Midbrain (tissue), 1 donor: ENCODE data around the gene DUOX1.

ENCODE experiments used
- DNase-seq: peaks from one replicate; lab custom pipeline; 2025; lab: John Stamatoyannopoulos, UW

The DUOX1 gene

DNA sequence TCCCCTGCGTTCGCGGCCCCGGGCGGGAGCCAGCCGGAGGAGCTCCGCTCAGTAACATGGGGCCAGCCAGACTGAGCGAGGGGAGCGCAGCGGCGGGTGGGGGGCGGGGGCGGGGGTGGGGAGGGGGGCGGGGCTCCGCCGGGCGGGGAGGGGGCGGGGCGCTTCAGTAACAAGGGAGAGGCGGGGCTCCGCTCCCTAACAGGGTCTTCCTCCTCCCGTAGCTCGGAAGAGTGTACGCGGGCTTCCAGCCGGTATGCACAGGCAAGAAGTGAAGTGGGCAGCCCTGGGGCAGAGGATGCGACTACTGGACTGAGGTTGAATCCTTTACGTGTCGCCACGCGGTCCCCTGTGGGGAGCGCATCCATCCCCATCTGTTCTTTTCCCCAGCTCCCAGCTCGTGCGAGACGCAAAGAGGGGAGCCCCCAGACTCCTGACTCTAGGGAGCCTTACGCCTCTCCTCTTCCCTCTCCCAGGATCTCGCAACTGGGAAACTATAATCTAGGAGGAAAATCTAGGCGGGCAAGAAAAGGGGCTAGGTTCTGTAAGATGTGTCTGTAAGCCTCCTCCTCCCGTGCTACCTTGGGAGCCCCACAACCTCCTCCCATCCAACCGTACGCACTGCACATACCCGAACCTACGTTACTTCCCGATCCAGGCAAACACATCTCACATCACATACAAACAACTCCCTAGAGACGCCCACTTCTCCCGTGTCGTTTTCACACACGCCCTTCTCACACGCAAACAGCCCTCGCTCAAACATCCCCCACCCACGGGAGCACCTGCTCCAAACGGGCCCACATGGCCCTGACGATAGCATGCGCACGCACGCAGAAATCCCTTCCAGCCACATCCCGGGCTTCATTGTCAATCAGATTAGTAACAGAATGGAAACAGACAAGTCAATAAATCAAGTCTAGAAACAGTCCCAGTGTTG is 58.4 kb downstream of the DUOX1 start, which contains the start of gene SHF:
Gene SHF (minus strand): TSS at position 73 of the 937 bp plus-strand sequence. CDS start 15 bp downstream, at position 58.
- peak; percentile 49 for DNase-seq

DNA sequence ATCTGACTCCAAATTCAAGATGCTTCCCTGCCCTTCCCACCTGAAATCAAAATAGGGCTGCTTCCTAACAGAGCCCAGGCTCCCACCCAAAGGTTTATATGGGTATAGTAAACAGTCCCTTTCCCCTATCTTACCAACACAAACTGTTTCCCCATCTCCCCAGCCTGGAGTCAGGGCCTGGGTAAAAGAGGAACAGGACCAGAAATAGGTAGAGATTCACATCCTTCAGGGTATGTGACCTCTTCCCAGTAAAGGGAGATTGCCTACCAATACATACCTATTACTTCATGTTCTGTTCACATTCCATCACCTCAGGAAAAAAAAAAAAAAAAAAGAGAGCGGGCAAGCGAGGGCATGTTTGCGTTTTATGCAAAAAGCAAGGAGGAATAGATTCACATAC is 67.7 kb downstream of the DUOX1 start:
- DNase-seq = no peak

DNA sequence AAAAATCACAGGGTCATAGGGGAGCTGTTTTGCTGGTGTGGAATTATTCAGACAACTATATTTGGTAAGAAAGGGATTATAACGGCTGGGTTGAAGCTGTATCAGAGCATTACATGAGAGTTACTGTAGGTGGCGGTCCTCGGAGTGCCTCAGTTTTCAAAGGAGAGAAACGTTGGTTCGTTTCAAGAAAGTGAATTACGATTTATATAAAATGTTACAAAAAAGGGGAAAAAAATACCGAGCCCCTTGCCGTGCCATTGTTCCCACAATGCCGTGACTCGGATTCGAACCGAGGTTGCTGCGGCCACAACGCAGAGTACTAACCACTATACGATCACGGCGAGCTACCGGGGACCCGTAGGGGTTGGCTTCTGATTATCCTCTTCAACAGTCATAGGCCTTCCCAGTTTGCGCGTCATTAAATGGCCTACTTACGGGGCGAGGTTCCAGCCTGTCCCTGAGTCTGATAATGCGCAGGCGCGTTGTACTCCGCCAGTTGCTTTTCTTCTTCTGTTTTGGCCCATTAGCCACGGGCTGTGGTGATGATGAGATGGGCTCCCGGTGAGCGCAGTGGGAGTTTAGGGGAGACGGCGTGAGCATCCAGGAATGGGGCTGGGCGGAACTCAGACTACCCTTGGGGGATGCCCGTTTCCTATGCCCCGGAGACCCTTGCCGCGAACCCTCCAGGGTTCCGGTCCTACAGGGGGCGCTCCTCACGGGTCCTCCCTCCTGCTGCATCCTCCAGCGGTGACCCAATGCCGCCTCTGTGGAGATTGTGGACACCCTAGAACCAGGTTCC is 68.7 kb downstream of the DUOX1 start:
- peak; percentile 99 for DNase-seq

DNA sequence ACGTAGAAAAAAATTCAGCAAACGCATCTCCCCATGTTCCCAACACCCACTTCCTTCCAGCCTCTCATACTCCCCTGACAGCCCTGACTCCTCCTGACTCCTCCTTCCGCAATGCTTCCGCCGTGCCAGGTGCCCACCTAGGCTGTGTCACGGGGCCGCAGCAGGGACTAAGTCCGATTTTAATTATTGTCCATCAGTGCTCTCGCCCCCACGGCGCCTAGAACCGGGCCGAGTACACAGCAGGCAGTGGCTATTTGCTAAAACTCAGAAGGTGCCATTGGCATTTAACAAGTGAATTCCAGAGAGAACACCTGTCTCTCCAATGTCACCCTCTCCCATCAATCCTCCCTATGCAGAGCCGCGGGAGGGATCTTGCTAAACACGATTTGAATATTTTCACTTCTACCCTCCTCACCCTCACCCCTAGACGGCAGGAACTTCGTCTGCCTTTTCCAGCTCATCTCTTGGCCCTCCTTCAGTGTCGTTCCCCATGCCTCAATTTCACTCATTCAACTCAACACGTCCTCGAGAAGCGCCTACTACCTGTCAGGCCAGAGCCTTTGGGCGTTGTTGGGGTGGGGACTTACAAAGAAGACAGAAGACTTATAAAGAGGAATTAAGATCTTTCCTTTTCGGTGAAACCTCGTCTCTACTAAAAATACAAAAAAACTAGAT is 69.5 kb downstream of the DUOX1 start:
- DNase-seq = peak; percentile 66

DNA sequence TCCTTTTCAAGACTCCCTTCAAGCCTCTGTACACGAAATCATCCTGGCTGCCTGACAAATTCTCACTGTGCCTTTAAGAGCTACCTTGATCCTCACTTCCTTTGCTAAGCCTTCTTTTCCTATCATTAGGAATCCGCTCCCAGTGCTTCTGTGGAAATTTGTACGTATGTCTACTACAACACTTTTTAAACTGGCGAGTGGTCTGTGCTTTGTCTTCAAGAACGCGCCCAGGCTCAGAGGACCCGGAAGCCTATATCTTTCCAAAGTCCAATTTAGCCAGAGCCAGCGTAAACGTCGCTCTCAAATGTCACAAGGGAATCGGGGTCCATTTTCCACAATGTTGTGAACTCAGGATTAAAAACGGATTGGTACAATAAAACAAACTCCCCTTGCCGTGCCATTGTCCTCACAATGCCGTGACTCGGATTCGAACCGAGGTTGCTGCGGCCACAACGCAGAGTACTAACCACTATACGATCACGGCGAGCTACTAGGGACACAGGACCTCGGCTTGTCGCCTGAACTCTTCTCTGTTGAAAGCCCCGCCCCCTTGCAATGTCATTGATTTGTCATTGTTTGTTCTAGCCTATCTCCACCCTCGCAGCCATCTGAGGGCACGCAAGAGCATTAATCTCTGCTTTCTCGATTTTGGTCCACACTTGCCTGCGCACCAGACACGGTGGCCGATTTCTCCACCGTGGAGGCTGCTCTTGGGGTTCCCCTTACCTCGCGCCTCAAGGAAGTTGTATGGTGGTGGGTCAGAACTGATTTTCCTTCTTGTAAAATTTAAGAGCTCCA is 70.4 kb downstream of the DUOX1 start:
- peak; percentile 97 for DNase-seq

DNA sequence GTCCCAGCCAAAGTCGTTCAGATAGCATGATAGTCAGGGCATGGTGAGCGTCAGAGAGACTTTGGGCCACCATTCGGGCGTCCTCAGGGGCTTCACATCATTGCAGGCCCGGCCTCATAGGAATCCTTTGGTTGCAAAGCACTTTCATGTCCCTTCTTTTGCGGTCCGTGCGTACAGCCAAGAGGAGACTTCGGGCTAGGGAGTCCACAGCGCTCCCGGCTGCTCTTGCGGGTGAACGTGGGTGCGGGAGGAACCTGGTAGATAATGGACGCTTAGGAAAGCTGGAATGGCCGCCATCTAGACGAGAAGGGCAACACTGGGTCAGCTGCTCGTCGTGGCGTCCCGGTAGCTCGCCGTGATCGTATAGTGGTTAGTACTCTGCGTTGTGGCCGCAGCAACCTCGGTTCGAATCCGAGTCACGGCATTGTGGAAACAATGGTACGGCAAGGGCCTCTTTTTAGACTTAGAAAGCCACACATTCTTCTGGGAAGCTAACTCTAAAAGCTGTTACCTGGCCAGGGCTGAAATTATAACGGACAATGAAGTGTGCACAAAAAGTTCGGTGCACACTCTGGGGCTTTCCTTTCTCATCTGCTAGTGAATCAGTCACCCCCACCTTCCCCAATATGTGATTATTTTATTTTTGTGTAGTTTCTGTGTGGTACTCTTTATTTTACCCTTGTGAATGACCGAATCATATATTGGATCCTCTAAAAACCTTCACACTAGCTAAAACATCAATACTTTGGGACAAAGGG is 71.2 kb downstream of the DUOX1 start:
- DNase-seq = peak; percentile 91

DNA sequence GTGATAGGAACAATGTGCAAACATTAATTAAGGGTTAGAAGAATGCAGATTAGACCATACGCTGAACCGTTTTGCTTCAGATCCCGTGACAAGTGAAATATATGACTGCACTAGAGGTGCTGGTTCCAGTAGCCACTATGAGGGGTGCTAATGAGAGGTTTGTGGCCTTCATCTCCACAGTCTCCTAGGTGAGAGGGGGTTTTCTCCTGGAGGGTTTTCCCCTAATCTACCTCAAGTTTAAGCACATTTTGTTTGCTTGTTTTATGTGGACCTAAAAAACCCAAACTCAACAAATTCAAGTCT is 71.7 kb downstream of the DUOX1 start:
- DNase-seq = no peak

DNA sequence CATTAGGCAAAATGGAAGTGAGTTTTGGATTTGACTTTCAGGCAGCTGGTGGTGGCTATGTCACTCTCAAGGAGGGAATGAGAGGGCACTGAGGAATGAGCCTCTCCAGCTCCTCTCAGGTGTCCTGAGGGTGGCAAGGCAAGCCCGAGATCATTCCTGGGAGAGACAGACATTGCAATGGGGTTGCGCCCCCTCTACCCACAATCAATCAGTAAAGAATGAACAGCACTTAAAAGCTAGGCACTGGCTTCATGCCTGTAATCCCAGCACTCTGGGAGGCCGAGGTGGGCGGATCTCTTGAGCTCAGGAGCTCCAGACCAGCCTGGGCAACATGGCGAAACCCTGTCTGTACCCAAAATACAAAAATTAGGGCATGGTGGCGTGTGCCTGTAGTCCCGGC is 72.1 kb downstream of the DUOX1 start:
- no peak for DNase-seq

DNA sequence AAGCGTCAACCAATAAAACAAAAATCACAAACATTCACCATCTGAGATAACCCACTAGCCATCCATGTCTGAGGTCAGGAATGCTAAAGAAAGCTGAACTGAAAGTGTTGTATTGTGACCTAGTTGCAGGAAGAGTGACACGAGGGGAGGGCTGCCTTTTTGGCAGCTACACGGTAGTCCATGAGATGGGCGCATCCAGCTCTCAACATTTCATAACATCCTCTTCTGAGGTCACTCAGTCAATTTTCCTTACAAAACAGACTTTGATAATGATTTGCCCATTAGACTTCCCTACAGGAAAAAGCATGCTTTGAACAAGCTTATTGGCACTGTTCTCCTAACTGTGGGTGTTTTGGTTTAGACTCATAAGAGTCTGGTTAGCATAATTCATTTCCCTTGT is 73.4 kb downstream of the DUOX1 start:
- no peak for DNase-seq

DNA sequence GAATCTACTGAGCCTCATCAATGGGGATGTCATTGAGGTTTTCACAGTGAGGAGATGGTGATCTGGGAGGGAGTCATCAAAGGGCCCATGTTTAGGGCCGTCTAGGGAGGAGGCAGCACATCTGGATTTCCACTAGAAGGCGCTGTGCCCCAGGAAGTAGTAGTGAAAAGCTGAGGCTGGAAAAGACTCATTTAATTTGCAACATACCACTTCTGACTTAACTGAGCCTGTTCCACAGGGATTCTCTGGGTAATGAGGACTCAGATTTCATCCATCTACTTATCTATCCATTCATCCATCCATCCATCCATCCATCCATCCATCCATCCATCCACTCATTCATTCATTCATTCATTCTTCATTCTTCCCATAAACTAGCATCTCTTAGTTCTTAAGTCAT is 75.4 kb downstream of the DUOX1 start:
- DNase-seq = peak; percentile 61

DNA sequence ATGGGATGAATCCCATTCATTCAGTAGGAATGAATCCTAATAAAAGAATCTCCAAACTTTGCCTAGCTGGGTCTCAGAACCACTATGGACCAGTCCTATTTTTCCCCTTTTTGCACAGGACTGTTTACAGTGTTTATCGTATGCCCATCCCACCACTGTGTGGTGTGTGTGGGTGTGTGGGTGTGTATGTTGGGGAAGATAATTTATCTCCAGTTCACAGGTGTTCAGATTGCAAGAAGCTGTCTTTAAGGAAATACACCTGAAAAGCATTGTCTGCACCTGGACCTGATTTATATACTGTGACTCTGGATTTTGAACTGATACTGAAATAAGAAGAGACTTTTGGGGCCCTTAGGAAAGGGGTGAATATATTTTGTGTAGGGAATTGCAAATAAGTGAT is 82.7 kb downstream of the DUOX1 start:
- DNase-seq = no peak
